HG03108 (cell line): ENCODE results near the gene TNRC18.

Experiments used
- ATAC-seq: cut with Tn5 transposase; IDR thresholded peaks from one replicate; pipeline ENCODE4 v1.9.1; 2021; ENCODE audit warnings: moderate library complexity; ENCODE audit not compliant: unreplicated experiment

The TNRC18 gene

DNA sequence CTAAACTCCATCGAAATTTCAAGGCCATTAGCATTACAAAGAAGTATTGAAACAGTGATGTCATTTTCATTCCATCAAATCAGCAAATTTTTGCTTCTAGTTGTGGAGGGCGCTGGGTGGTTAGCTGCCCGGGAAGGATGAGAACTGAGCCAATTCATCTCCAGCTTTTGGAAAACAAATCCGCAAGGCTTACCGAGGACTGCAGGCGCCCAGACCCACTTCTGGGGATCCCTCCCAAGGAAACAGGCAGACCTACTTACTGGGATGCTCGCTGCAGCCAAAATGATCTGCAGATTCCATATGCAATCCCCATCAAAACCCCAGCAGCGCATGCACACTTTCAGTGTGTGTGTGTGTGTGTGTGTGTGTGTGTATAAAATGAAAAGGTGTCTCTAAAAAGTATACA is 19.2 kb downstream of the TNRC18 start:
- ATAC-seq = no peak

DNA sequence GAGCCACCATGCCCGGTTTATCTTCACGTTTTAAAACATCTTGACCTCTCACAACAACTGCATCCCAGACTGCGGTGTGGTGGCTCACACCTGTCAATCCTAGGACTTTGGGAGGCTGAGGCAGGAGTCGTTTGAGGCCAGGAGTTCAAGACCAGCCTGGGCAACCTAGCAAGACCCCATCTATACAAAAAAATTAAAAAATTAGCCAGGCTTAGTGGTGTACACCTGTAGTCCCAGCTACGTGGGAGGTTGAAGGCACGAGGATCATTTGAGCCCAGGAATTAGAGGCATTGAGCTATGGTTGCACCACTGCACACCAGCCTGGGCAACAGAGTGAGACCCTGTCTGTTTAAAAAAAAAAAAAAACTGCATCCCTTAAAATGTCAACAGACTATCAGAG is 20.2 kb downstream of the TNRC18 start:
- no peak for ATAC-seq

DNA sequence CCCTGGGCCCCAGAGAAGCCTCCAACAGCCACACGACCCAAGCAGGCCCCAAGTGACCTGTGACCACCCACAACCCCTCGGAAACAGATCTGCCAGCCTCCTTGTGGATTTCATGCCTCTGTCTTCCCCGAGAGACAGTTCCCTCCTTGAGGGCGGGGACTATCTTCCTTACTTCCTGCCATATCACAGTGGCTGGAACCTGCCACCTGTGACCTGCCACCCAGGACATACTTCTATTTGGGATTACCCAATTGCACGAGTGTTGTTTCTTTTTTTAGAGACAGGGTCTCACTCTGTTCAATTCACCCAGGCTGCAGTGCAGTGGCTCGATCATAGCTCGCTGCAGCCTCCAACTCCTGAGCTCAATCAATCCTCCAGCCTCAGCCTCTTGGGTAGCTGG is 25.9 kb downstream of the TNRC18 start:
- ATAC-seq = no peak

DNA sequence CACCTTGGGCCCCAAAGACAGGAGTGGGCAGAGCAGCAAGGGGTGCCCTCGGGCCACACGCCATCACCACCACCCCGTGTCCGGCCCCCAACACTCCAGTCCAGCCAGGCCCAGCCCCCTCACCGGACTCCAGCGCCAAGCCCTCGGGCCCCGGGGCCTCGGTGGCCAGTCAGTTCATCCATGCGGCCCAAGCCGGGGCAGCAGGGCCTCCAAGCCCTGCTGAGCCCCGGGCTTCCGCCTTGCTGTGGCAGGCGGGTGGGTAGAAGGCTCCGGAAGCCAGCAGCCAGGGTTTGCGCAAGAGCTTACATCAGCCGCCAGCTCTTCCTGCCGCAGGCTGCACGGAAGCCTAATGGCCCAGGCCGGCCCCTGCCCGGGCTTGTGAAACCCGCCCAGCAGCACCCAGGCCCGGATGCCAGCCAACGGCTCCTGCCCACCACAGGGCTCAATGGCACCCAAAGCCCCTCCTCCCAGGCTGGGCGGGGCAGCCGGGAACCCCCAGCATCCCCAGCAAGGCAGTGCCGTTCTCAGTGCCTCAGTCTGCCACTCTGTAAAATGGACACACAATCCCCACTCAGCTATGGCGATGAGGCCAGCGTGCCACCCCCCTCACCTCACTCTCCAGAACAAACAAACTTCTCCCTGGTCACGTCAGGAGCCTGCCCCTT is 26.5 kb downstream of the TNRC18 start:
- ATAC-seq = peak; percentile 79

DNA sequence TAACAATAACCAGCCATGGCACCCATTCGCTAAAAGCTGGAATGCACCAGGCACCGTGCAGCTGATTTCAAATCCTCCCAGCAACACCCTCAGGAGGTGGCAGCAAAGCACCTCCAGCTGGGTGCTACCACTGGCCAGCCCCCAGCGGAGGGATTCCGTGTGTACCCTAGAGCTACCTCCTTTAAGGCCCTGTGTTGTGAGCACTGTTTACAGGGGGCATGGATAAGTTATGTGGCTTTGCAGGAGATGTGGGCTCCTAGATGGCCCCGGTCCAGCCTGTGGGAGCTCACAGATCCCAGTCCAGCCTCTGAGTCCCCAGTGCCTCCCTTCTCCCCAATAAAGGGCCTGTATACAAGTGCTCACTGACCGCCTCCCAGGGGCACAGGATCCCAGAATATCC is 27.1 kb downstream of the TNRC18 start:
- ATAC-seq = peak; percentile 48

DNA sequence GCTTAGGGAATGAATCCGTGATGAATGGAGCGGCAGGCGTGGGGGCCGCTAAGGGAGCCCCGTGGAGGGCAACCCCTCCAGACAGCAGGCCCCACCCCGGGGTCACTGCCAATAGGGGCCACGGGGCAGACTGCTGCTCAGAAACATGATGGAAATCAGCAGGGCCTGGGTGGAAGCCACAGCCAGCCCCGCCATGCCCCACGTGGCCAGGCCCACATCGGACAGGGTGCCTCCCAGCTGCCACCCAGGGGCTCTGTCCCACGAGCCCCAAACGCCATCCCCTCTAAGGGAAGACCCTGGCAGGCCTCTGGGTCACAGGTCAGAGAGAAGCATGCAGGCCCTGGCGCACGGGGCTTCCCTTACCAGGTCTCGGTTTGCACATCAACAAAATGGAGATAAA is 28.4 kb downstream of the TNRC18 start:
- ATAC-seq = no peak

DNA sequence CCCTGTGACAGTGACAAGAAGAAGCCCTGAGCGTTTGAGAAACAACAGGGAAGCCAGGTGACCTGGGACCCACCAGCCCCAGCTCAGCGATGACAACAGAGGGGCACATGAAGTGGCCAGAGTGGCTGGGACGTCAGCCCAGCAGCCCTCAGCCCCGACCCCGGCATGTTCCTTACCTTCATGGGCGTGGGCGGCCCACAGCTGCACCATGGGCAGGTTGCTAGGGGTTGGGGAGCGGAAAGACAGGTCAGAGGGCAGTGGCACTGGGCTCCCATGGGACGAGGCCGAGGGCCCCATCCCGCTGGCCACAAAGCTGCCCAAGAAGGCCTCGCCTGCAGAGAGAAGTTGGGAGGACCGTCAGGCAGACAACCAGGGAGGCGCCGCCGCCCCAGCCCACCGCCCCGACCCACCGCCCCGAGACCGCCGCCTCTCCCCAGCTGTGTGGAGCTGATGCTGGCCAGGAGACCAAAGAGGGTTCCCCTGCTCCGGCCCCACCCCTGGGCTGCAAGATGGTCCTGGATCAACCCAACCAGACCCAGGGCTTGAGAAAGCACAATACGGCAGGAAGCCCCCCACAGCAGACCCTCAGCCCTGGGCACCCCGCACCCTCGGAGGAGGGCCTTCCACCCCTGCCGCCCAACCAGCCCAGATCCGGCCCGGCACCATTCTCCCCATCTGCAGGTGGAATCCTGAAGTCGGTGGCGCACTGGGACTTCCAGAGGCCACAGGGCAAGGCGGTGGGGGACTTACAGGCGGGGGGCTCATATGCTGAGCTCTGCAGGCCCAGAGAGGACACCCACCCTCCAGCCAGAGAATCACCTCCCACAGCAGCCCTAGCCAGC is 29.1 kb downstream of the TNRC18 start:
- no peak for ATAC-seq

DNA sequence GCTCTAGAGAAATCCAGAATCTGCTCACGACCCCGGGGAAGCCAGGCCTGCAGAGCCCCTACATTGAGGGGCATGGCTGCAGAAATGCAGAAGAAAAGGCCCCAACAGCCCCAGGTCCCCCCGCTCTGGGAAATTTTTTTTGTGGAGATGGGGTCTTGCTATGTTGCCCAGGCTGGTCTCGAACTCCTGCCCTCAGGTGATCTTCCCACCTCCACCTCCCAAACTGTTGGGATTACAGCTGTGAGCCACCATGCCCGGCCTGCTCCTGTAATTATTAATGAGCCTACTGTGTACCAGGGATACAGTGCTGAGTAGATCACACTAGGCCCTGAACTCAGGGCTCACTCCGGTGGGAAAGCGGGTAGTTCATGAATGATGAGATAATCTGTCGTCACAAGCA is 29.9 kb downstream of the TNRC18 start:
- no peak for ATAC-seq

DNA sequence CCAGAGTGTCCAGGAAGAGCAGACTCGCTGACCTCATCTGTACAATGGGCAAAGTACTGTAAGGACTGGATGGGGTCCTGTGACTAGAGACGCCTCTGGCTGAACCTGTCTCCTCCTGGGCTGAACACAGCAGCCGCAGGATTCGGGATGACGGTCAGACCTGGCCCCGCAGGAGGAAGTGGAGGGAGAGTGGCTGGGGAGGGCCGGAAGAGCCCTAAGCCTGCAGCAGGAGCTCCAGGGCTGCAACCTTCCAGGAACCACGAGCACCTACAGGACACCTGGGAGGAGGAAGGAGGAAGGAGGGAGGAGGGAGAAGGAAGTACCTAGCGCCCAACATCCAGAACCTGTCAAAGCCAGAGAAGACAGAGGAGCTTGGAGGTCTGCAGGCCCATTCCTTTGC is 30.3 kb downstream of the TNRC18 start:
- ATAC-seq = no peak

DNA sequence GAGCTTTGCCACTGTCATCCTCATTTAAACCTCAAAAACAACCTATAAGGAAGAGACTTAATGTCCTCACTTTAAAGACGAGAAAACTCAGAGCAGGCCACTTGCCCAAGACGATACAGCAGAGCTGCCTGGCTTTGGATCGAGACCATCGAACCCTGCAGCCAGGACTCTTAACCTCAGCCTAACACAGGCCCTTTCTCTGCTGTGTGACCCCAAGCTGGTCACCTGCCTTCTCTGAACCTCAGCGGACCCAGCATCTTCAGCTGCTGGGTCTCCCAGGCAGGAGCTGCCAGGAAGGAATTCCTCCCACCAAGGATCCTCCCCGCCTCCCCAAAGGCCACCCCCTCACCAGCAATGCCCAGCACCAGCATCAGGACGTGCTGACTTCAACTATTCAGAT is 32.7 kb downstream of the TNRC18 start:
- no peak for ATAC-seq

DNA sequence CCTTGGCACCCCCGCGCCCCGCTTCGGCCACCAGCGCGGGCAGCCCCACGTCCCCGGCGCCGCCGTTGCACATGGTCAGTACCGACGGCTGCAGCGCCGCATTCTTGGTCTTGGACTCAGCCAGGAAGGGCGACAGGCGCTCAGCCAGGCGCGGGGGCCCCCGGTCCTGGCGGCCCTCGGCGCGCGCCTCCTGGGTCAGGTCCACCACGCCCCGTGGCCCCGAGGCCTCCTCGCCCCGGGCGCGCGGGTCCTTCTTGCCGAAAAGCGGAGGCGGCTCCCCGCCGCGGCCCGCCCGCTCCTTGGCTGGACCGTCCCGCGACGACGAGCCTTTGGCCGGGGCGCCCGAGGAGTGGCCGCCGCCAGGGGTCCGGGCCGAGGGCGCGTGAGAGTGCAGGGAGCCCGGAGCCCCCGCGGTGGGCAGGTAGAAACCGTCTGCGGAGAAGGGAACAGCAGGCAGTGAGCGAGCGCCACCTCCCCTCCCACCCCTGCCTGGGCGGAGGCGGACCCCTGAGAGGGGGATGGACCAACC is 34.7 kb downstream of the TNRC18 start:
- ATAC-seq = no peak

DNA sequence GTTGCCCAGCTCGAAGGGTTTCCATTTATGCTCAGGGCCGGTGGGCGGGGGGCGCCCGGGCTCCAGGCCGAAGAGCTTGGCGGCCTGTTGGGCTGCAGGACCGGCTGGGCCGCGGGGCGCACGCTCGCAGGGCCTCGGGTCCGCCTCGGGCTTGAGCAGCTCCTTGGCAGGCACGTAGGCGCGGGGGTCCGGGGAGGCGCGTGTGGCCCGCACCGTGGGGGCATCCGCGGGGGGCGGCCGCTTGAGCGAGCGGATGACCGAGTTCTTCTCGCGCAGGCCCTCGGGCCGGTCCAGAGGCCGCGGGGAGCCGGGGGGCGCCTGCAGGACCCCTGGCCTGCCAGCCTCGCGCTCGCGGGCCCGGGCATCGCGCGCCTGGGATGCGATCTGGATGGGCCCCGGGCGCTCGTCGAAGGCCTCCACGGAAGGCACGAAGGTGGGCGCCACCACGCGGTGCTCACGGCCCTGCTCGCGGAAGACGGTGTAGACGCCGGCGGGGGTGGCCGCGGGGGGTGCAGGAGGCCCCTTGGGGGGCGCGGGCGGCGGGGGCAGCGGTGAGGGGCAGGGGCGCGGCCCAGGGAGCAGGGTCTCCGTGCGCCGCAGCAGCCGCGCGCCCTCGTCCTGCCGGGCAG is 35.2 kb downstream of the TNRC18 start:
- ATAC-seq = no peak

DNA sequence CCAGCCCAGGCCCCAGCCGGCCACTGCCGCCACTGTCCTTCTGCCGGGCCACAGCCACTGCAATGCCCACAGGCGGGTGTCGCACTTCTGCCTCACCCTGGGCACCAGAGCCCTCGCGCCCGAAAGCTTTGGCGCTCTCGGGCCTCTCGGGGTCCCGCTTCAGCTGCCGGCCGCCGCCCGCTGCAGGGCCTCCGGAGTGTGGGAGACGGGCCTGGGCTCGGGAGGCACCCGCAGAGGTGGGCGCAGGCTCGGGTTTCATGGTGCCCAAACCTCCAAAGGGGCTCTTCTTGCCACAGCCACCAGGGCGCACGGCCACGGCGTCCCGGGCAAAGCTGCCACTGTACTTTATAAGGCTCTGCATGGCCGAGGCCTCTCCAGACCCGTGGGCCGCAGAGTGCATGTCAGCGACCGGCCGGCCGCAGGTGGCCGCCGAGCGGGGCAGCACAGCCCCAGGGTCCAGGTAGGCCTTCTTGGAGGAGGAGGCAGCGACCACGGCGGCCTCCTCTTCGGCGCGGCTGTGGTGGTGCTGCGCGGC is 35.9 kb downstream of the TNRC18 start:
- ATAC-seq = no peak

DNA sequence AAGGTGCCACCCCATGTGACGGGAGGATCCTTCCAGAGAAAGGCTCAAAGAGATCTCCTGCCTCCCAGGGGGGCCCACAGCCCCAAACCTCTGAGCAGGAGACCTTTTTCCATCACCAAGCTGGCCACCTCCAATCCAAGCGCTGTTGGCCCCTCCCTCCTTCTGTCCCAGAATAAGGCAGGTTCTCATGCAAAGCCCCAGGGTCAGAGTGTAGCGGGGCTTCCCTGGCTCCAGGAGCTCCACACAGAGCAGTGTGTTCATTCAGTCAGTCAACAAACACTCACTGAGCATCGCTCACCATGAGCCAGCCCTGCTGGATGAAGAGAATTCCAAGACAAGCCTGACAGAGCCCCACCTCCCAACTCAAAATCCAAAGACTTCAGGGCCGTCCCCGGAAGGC is 39.0 kb downstream of the TNRC18 start:
- ATAC-seq = no peak

DNA sequence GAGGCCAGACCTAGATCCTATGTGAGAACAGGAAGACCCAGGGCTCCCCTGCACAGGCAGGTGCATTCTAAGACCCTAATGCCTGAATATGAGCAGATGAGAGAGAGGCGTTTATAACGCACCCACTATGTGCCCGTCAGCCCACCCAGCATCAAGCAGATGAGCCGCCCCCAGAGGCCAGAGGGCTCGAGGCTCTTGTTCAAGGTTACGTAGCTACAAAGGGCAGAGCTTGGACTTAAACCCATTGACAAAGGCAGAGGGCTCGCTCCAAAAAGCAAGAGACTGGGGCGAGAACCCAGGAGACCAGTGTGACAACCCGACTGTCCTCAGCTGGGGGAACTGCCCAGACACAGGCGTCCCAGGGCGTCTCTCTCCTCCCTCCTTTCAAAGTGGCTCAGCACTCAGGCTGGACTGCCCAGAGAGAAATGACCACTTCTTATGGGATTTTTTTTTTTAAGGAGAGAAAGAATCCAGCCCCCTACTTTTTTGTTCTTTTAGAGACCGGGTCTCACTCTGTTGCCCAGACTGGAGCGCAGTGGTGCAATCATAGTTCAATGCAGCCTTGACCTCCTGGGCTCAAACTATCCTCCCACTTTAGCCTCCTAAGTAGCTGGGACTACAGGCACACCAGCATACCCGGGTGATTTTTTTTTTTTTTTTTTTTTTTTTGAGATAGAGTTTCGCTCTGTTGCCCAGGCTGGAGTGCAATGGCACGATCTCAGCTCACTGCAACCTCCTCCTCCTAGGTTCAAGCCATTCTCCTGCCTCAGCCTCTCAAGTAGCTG is 40.1 kb downstream of the TNRC18 start:
- ATAC-seq = no peak

DNA sequence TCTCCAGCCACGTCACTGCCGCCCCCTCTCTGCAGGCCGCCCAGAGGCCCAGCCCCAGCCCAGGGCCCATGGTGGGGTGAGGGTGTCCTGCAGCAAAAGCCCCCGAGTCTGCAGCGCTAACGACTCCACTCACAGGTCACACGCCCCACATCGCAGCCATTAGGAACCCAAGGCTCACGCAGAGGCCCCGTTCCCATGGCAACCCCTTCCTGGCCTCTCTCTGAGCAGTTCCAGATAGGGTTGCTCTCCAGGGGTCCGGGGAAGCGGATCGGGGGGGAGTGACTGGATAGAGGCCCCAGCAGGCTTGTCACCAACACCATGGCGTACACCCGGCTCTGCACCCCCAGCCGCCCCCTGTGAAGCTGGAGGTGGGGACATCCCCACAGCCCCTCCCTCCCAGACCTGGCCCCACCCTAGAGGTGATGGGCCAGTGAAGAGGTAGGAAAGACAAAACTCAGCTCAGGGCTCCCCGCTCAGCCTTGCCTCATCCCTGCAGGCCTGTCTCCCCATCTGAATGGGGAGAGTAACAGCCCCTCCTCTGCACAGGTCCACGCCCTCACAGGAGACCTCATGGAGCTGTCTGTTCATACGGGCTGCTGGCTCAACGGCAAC is 41.2 kb downstream of the TNRC18 start:
- no peak for ATAC-seq

DNA sequence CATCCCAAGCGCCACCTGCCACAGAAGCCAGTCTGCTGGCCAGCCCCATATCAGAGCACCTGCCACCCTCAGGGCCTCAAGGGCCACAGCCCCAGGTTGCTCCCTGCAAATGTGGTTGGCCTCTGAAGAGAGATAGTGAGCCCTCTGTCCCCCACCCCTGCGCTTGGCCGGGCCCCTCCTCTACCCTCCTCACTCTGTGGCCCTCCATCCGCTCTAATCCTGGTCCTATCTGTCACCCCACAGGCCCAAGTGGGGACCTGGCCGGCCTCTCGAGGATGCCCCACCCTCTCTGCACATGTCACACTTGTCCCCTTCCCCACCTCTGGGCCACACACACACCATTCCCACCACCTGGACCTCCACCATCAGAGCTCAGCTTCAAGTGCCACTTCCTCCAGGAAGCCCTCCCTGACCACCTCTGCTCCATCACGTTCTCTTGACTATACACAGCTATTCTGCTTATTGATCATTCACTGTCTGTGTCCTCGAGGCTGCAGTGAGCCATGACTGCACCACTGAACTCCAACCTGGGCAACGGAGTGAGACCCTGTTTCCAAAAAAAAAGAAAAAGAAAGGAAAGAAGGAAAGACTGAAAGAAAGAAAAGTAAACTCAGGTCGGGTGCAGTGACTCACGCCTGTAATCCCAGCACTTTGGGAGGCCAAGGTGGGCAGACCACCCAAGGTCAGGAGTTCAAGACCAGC is 42.4 kb downstream of the TNRC18 start:
- no peak for ATAC-seq

DNA sequence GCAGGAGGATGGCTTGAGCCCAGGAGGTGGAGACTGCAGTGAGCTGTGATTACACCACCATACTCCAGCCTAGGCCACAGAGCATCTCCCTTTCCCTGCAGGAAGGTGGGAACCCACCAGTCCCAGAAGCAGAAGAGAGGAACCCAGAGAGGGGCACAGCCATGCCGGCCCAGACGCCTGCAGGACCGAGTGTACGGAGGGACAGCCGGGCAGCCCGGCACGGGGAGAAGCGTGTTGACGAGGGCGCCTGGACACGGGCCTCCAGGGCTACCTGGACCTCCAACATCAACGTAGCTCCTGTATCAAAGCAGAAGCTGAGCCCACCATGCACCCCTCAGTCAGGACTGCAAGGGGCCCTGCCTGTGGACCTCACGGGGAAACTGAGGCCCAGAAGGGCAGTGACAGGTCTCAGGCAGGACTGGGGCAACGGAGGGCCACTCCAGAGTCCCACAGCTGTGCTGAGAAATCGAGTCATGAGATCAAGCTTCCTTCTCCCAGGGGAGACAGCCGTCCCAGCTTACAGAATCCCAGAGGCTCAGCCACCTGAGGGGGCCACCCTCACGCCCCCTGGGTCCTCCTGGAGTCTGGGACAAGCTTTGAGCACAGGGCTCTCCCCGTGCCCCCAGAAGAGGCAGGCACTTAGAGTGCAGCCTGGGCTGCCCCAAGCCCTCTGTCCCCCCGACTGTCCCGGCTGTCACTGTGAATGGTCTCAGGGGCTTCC is 43.1 kb downstream of the TNRC18 start:
- no peak for ATAC-seq

DNA sequence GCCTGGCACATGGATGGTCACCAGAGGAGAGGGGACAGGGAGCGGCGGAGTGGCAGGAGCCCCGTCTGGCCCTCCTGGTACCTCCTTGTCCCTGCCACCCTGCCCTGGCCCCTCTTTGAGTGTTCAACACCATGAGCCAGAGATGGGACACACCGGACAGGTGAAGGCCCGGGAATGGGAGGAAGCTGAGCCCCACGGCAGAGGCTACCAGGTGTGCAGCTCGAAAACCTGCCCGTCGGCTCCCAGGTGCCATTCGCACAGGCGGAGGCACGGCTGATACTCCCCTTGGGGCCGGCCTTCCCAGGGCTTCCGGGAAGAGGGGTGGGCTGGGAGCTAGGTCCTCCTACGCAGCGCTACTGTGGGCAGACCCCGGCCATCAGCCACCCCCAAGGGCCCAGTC is 44.1 kb downstream of the TNRC18 start:
- ATAC-seq = no peak
